Smooth muscle cell (in vitro differentiated cells): ENCODE results near the gene NRXN3. TPM values are rescaled to one million over a fixed set of nuclear protein-coding genes. Genes with fewer than 3 reads are reported as not detected.

ENCODE experiments used
- DNase-seq: peaks from one replicate; lab custom pipeline; 2025; ENCODE audit not compliant: unreplicated experiment; lab: John Stamatoyannopoulos, UW
- H2AFZ ChIP-seq: fragments of 200-600 bp; sonication (generic); 2 replicates; pipeline ENCODE4 v1.6.0; 2016; ENCODE audit warnings: antibody characterized with exemption, low read depth, mild to moderate bottlenecking
- H3F3A ChIP-seq: fragments of 200-600 bp; sonication (generic); 2 replicates; pipeline ENCODE4 v1.6.0; 2017; ENCODE audit warnings: antibody characterized with exemption, low read depth
- H3K27ac ChIP-seq: fragments of 200-600 bp; sonication (generic); 2 replicates; pipeline ENCODE4 v1.5.1; 2016; ENCODE audit warnings: low read depth, mild to moderate bottlenecking
- H3K27me3 ChIP-seq: fragments of 200-600 bp; sonication (generic); 2 replicates; pipeline ENCODE4 v1.6.1; 2016; ENCODE audit warnings: low read depth, mild to moderate bottlenecking
- H3K36me3 ChIP-seq: fragments of 200-600 bp; sonication (generic); 2 replicates; pipeline ENCODE4 v1.5.1; 2016; ENCODE audit warnings: low read depth
- H3K4me1 ChIP-seq: fragments of 200-600 bp; sonication (generic); 2 replicates; pipeline ENCODE4 v1.5.1; 2016; ENCODE audit warnings: low read depth
- H3K4me2 ChIP-seq: fragments of 200-600 bp; sonication (generic); 2 replicates; pipeline ENCODE4 v1.6.0; 2016; ENCODE audit warnings: mild to moderate bottlenecking
- H3K4me3 ChIP-seq: fragments of 200-600 bp; sonication (generic); 2 replicates; pipeline ENCODE4 v1.5.1; 2016; ENCODE audit warnings: mild to moderate bottlenecking
- H3K79me2 ChIP-seq: fragments of 200-600 bp; sonication (generic); 2 replicates; pipeline ENCODE4 v1.6.0; 2016; ENCODE audit warnings: low read depth, mild to moderate bottlenecking
- H3K9ac ChIP-seq: fragments of 200-600 bp; sonication (generic); 2 replicates; pipeline ENCODE4 v1.6.0; 2016; ENCODE audit warnings: low read depth
- H3K9me3 ChIP-seq: fragments of 200-600 bp; sonication (generic); replicated peaks from 2 replicates; pipeline ENCODE4 v1.5.1; 2016; ENCODE audit warnings: low read depth
- H4K20me1 ChIP-seq: fragments of 200-600 bp; sonication (generic); 2 replicates; pipeline ENCODE4 v1.6.0; 2016; ENCODE audit warnings: low read depth
- CTCF ChIP-seq: fragments of 200-600 bp; sonication (generic); IDR thresholded peaks from 2 replicates; pipeline ENCODE4 v1.5.1; 2017; ENCODE audit warnings: borderline replicate concordance, mild to moderate bottlenecking, antibody characterized with exemption; ENCODE audit not compliant: insufficient read depth, poor library complexity, severe bottlenecking
- WGBS: methylation state at CpG from one replicate; pipeline ENCODE4 v1.1.7; 2016; ENCODE audit warnings: low lambda C conversion rate; 5-methylcytosine and 5-hydroxymethylcytosine counted together
- polyA plus RNA-seq: library from polyadenylated mRNA; unstranded; fragments of >200 nt; fragmentation: Nextera tagmentation; extraction: Ambion mirVana; gene quantifications from 2 replicates; pipeline ENCODE4 v1.2.1, GENCODE V29; 2016
- total RNA-seq: library from RNA; depleted of rRNA; stranded (reverse); fragments of >200 nt; gene quantifications from 2 replicates; pipeline ENCODE4 v1.2.3, GENCODE V29; 2014

The NRXN3 gene
- total and polyA plus RNA-seq, 2 experiments from 2014 or later = 1.2 to 7.0 TPM

- no peaks in the 10 kb centered on the region for H3K36me3 ChIP-seq
- no peaks in the 10 kb centered on the region for H3K79me2 ChIP-seq
- no peak for DNase-seq
- TF ChIP-seq CTCF = no peak
- H3K4me1 ChIP-seq = no peaks in the 10 kb centered on the region
- no peak overlapping the region for H3K9ac ChIP-seq
- H3F3A ChIP-seq = no peaks in the 10 kb centered on the region
- no peaks in the 10 kb centered on the region for H3K27me3 ChIP-seq
- no peak overlapping the region for H3K4me3 ChIP-seq
- H3K9me3 ChIP-seq = no peaks in the 10 kb centered on the region
- H3K27ac ChIP-seq = no peak overlapping the region
- H4K20me1 ChIP-seq = no peaks in the 10 kb centered on the region
- 87% methylated on average over 6 of the region's 6 CpGs for WGBS
- H3K4me2 ChIP-seq = no peak overlapping the region
- H2AFZ ChIP-seq = no peak overlapping the region
Measured at GRCh38 chr14:79638672-79639266, 1468.6 kb downstream of the NRXN3 start.

- H3K4me1 ChIP-seq = no peaks in the 10 kb centered on the region
- WGBS = 78% methylated on average over 3 of the region's 3 CpGs
- no peaks in the 10 kb centered on the region for H3K79me2 ChIP-seq
Measured at GRCh38 chr14:79639613-79640012, 1469.4 kb downstream of the NRXN3 start.

GRCh38 chr14:79641371-79641770 is 1471.2 kb downstream of the NRXN3 start:
- Histone ChIP-seq H3F3A (no peaks in the 10 kb centered on the region), H3K27me3 (no peaks in the 10 kb centered on the region), H3K9ac (no peak overlapping the region), H2AFZ (no peak overlapping the region), H3K4me1 (no peaks in the 10 kb centered on the region), H3K4me2 (no peak overlapping the region), H3K9me3 (no peaks in the 10 kb centered on the region), H3K36me3 (no peaks in the 10 kb centered on the region), H3K79me2 (no peaks in the 10 kb centered on the region), H3K4me3 (no peak overlapping the region), H4K20me1 (no peaks in the 10 kb centered on the region), H3K27ac (no peak overlapping the region)
- TF ChIP-seq CTCF = no peak
- WGBS = 92% methylated on average over 4 of the region's 4 CpGs
- DNase-seq = no peak

More at GRCh38 chr14:79639613-79640012, 1469.4 kb downstream of the NRXN3 start:
- no peak for TF ChIP-seq CTCF
- no peaks in the 10 kb centered on the region for H3K9me3 ChIP-seq
- H3K27ac ChIP-seq = no peak overlapping the region
- H3K4me3 ChIP-seq = no peak overlapping the region
- no peak overlapping the region for H3K9ac ChIP-seq
- H3K27me3 ChIP-seq = no peaks in the 10 kb centered on the region
- H2AFZ ChIP-seq = no peak overlapping the region
- DNase-seq = no peak
- no peaks in the 10 kb centered on the region for H3K36me3 ChIP-seq
- H4K20me1 ChIP-seq = no peaks in the 10 kb centered on the region
- H3F3A ChIP-seq = no peaks in the 10 kb centered on the region
- H3K4me2 ChIP-seq = no peak overlapping the region

- Histone ChIP-seq H3K36me3 (no peaks in the 10 kb centered on the region), H3K4me3 (no peak overlapping the region), H3K4me1 (no peaks in the 10 kb centered on the region), H3F3A (no peaks in the 10 kb centered on the region), H3K4me2 (no peak overlapping the region), H3K9ac (no peak overlapping the region), H4K20me1 (no peaks in the 10 kb centered on the region), H3K27ac (no peak overlapping the region), H3K27me3 (no peaks in the 10 kb centered on the region), H3K79me2 (no peaks in the 10 kb centered on the region), H2AFZ (no peak overlapping the region), H3K9me3 (no peaks in the 10 kb centered on the region)
- no peak for DNase-seq
- no peak for TF ChIP-seq CTCF
- WGBS = 94% methylated on average over 1 of the region's 1 CpG
Measured at GRCh38 chr14:79643132-79643531, 1473.0 kb downstream of the NRXN3 start.
